ENCODE measurements around the gene CCDC169.

- no peak for TF ChIP-seq CTCF (IDR thresholded peaks at IDR 0.05)
- TF ChIP-seq ZBTB21 (CRISPR knock-in tag; IDR thresholded peaks at IDR 0.05; ENCODE audit: borderline replicate concordance) = no peak
- TF ChIP-seq USF2 (CRISPR knock-in tag; IDR thresholded peaks at IDR 0.05) = no peak
- no peak for TF ChIP-seq MLX (CRISPR knock-in tag; IDR thresholded peaks at IDR 0.05)
- no peak for TF ChIP-seq IRF2 (CRISPR knock-in tag; IDR thresholded peaks at IDR 0.05; ENCODE audit: borderline replicate concordance, low read depth)
- no peak for TF ChIP-seq NFYB (CRISPR knock-in tag; conservative IDR thresholded peaks at IDR 0.05; ENCODE audit: low read depth)
- TF ChIP-seq NR1H2 (CRISPR knock-in tag; IDR thresholded peaks at IDR 0.05) = no peak
- TF ChIP-seq AFF4 (CRISPR knock-in tag; IDR thresholded peaks at IDR 0.05; ENCODE audit: borderline replicate concordance) = no peak
- no peak for TF ChIP-seq PRDM15 (CRISPR knock-in tag; IDR thresholded peaks at IDR 0.05)
- TF ChIP-seq ESRRA (CRISPR knock-in tag; IDR thresholded peaks at IDR 0.05; ENCODE audit: borderline replicate concordance) = no peak
Observed at GRCh38 chr13:36188441-36188840, 109.2 kb downstream of the CCDC169 start.

All from WTC11 (cell line).